Left ventricle myocardium superior (tissue), 1 donor: ENCODE measurements around the gene GPATCH2. TPM values are rescaled to one million over a fixed set of nuclear protein-coding genes. Genes with fewer than 3 reads are reported as not detected.

ENCODE experiments used
- ATAC-seq: fragments of 200-7000 bp; cut with Tn5 transposase; one replicate; pipeline ENCODE4 v1.9.1; 2020; ENCODE audit warnings: mild to moderate bottlenecking, moderate library complexity
- DNase-seq: peaks from one replicate; pipeline ENCODE4 v3.0.0-alpha.2; 2020
- intact Hi-C: fragments of 100-400 bp; cut with micrococcal nuclease; formaldehyde crosslinking; loops from one replicate; pipeline ENCODE4 v1.11.0; 2022
- total RNA-seq: library from RNA; stranded (reverse); fragmentation: NEBNext Ultra II Directional; extraction: Animal tissue kit (Norgen Biotek cat#: 25700); gene quantifications from one replicate; pipeline ENCODE4 v1.2.1, GENCODE V29; 2021
- donor health status: DM: no; HTN: yes; CAD: no; lungs with severe emphysema.

The GPATCH2 gene
- total RNA-seq, 1 donor from 2014 or later: 6.2 TPM

- ATAC-seq (no peak), DNase-seq (no peak)
- intact Hi-C loops: no loop called here
Observed at GRCh38 chr1:217469983-217470382, 160.9 kb downstream of the GPATCH2 start.

GRCh38 chr1:217465102-217465501 lies 165.8 kb downstream of the GPATCH2 start:
- no peak for DNase-seq
- ATAC-seq: no peak
- intact Hi-C loops: no loop called here

GRCh38 chr1:217462666-217463065 lies 168.2 kb downstream of the GPATCH2 start:
- intact Hi-C loops: no loop called here
- DNase-seq: no peak
- no peak for ATAC-seq

GRCh38 chr1:217462159-217462558 lies 168.7 kb downstream of the GPATCH2 start:
- no peak for DNase-seq
- no peak for ATAC-seq
- intact Hi-C loops: no loop called here

- intact Hi-C loops: no loop called here
- ATAC-seq (no peak), DNase-seq (no peak)
Observed at GRCh38 chr1:217457016-217457415, 173.9 kb downstream of the GPATCH2 start.

- intact Hi-C loops: no loop called here
- DNase-seq (no peak), ATAC-seq (peak; percentile 66)
Observed at GRCh38 chr1:217456261-217456660, 174.6 kb downstream of the GPATCH2 start.

- intact Hi-C loops: no loop called here
- ATAC-seq (peak; percentile 98), DNase-seq (peak; percentile 43)
Observed at GRCh38 chr1:217453816-217454215, 177.1 kb downstream of the GPATCH2 start.

GRCh38 chr1:217449370-217449769 lies 181.5 kb downstream of the GPATCH2 start:
- ATAC-seq: no peak
- intact Hi-C loops: no loop called here
- DNase-seq: no peak

GRCh38 chr1:217443845-217444244 lies 187.0 kb downstream of the GPATCH2 start:
- intact Hi-C loops: no loop called here
- no peak for ATAC-seq
- no peak for DNase-seq

GRCh38 chr1:217437376-217437775 lies 193.5 kb downstream of the GPATCH2 start:
- no peak for DNase-seq
- intact Hi-C loops: no loop called here
- no peak for ATAC-seq

GRCh38 chr1:217435204-217435603 lies 195.7 kb downstream of the GPATCH2 start:
- DNase-seq: no peak
- ATAC-seq: no peak
- intact Hi-C loops: no loop called here

GRCh38 chr1:217433664-217434063 lies 197.2 kb downstream of the GPATCH2 start:
- DNase-seq: no peak
- no peak for ATAC-seq
- intact Hi-C loops: no loop called here

GRCh38 chr1:217432339-217432738 lies 198.6 kb downstream of the GPATCH2 start:
- intact Hi-C loops: no loop called here
- no peak for DNase-seq
- ATAC-seq: no peak

- ATAC-seq: no peak
- no peak for DNase-seq
- intact Hi-C loops: no loop called here
Observed at GRCh38 chr1:217431395-217431794, 199.5 kb downstream of the GPATCH2 start.

GRCh38 chr1:217425422-217425821 lies 205.5 kb downstream of the GPATCH2 start:
- peak; percentile 48 for ATAC-seq
- intact Hi-C loops: no loop called here

GRCh38 chr1:217419194-217419551 lies 211.7 kb downstream of the GPATCH2 start:
- intact Hi-C loops: no loop called here
- DNase-seq: no peak
- ATAC-seq: peak; percentile 34

More at GRCh38 chr1:217425422-217425821, 205.5 kb downstream of the GPATCH2 start:
- no peak for DNase-seq

- intact Hi-C loops: no loop called here
- ATAC-seq: no peak
- DNase-seq: no peak
Observed at GRCh38 chr1:217418269-217419193, 212.4 kb downstream of the GPATCH2 start.

GRCh38 chr1:217417363-217417762 lies 213.5 kb downstream of the GPATCH2 start:
- no peak for ATAC-seq
- intact Hi-C loops: no loop called here
- no peak for DNase-seq

GRCh38 chr1:217407534-217408001 lies 223.3 kb downstream of the GPATCH2 start:
- ATAC-seq: no peak
- peak; percentile 25 for DNase-seq
- intact Hi-C loops: no loop called here

- ATAC-seq: no peak
- intact Hi-C loops: no loop called here
- no peak for DNase-seq
Observed at GRCh38 chr1:217403026-217403720, 227.7 kb downstream of the GPATCH2 start.
